ENCODE measurements around the gene POU2F3. TPM values are rescaled to one million over a fixed set of nuclear protein-coding genes. Genes with fewer than 3 reads are reported as not detected.

Gene POU2F3
- polyA plus RNA-seq, 3 donors, result 0.37 to 0.54 TPM; not detected in 1

DNA sequence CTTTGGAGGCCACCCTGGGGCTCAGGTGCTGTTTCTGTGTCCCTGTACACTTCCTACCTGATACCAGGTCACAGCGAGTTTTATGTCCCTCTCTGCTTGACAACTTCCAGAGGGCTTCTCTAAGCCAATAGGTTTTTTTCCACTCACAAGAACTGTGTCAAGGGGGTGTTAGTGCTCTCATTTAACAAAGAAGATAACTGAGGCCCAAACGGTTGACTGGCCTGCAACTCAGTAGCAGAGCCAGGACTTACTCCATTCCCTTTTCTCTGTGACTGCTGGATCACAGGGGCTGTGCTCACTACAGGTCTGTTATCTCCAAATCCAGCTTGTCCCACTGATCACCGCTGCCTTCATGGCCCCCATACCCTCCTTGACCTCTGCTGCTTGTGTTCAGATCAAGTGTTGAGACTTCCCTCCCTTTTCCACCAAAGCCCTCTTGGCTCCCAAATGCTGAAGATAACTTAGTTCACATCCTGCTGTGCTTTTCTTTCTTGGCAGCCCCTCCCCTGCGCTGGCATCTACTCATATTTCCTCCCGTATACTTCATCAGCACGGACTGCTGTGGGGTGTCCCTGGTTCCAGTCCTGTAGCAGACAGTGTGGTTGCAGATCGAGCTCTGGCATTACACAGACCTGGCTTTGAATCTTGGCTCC, 41.3 kb downstream of the POU2F3 start:
- intact Hi-C loops (cut with micrococcal nuclease), result no loop called here
- H3K4me1 ChIP-seq (ENCODE audit: control insufficient read depth in 1 of 2, insufficient read depth in 2 of 2, low read length in 2 of 2), result no peaks in the 10 kb centered on the region
- H3K79me2 ChIP-seq (ENCODE audit: insufficient read depth, low read length), result no peaks in the 10 kb centered on the region
- 85% methylated on average over 4 of the region's 7 CpGs for WGBS (ENCODE audit: insufficient coverage)
- TF ChIP-seq, protein P1, sequence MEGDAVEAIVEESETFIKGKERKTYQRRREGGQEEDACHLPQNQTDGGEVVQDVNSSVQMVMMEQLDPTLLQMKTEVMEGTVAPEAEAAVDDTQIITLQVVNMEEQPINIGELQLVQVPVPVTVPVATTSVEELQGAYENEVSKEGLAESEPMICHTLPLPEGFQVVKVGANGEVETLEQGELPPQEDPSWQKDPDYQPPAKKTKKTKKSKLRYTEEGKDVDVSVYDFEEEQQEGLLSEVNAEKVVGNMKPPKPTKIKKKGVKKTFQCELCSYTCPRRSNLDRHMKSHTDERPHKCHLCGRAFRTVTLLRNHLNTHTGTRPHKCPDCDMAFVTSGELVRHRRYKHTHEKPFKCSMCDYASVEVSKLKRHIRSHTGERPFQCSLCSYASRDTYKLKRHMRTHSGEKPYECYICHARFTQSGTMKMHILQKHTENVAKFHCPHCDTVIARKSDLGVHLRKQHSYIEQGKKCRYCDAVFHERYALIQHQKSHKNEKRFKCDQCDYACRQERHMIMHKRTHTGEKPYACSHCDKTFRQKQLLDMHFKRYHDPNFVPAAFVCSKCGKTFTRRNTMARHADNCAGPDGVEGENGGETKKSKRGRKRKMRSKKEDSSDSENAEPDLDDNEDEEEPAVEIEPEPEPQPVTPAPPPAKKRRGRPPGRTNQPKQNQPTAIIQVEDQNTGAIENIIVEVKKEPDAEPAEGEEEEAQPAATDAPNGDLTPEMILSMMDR (IDR thresholded peaks at IDR 0.05), result no peak
- H3K4me3 ChIP-seq (replicated peaks in 1 of 3; ENCODE audit: low read depth in 2 of 3, low read length in 3 of 3), result no peak overlapping the region
- DNase-seq, result no peak
- H3K36me3 ChIP-seq (replicated peaks in 1 of 2; ENCODE audit: control insufficient read depth in 1 of 2, insufficient read depth in 2 of 2, low read length in 2 of 2), result no peaks in the 10 kb centered on the region
- Mint-ChIP-seq H3K36me3 (no peaks in the 10 kb centered on the region), H3K27me3 (ENCODE audit: low read depth in 3 of 3) (peaks cover 8 to 18% (median 9%) of the 10 kb centered on the region in 3 donors), H3K9me3 (no peaks in the 10 kb centered on the region), H3K4me1 (no peaks in the 10 kb centered on the region), H3K27ac (no peak overlapping the region), H3K4me3 (no peak overlapping the region)
- no peaks in the 10 kb centered on the region for H3K9me3 ChIP-seq (replicated peaks in 1 of 2; ENCODE audit: control insufficient read depth in 1 of 2, insufficient read depth in 1 of 2, low read length in 2 of 2)
- no peak overlapping the region for H3K9ac ChIP-seq (ENCODE audit: insufficient read depth, low read length, poor library complexity, severe bottlenecking)
- H2AFZ ChIP-seq (ENCODE audit: insufficient read depth, low read depth, low read length, poor library complexity, severe bottlenecking), result no peak overlapping the region
- H3K4me2 ChIP-seq (replicated peaks; ENCODE audit: extremely low read depth, low read length, poor library complexity, severe bottlenecking), result no peak overlapping the region
- H4K20me1 ChIP-seq (ENCODE audit: insufficient read depth, low read length), result no peaks in the 10 kb centered on the region
- peaks cover 0 to 3% of the 10 kb centered on the region in 2 donors for H3K27me3 ChIP-seq (ENCODE audit: control insufficient read depth in 2 of 2, insufficient read depth in 2 of 2, low read length in 2 of 2)
- no peak overlapping the region for H3K27ac ChIP-seq (ENCODE audit: low read depth in 1 of 2, low read length in 2 of 2)

DNA sequence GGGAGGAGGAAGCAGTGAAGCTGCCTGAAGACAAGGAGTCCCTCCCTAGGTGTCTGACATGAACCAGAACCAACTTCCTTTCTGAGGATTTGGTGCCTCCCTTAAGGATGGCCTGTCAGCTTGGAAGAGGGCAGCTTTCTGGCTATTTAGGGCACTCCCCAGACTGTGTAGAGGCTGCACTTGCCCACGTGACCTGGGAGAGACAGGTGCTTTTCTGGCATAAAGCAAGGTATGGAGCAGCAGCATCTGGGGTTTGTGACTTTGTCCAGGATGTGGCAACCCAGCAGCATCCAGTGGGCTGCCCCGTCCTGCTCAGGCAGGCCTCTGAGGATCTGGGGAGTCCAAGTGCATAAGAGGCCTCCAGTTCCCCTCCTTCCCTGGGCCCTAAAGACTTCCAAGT, 43.2 kb downstream of the POU2F3 start:
- H3K9me3 Mint-ChIP-seq, result no peaks in the 10 kb centered on the region
- no peak for DNase-seq
- TF ChIP-seq, protein P1 (IDR thresholded peaks at IDR 0.05), result no peak
- Histone ChIP-seq H2AFZ (ENCODE audit: insufficient read depth, low read depth, low read length, poor library complexity, severe bottlenecking) (no peak overlapping the region), H3K27ac (ENCODE audit: low read depth in 1 of 2, low read length in 2 of 2) (no peak overlapping the region), H3K27me3 (ENCODE audit: control insufficient read depth in 2 of 2, insufficient read depth in 2 of 2, low read length in 2 of 2) (peaks cover 2 to 5% of the 10 kb centered on the region in 2 donors), H3K4me1 (ENCODE audit: control insufficient read depth in 1 of 2, insufficient read depth in 2 of 2, low read length in 2 of 2) (no peaks in the 10 kb centered on the region), H3K9ac (ENCODE audit: insufficient read depth, low read length, poor library complexity, severe bottlenecking) (no peak overlapping the region), H3K9me3 (replicated peaks in 1 of 2; ENCODE audit: control insufficient read depth in 1 of 2, insufficient read depth in 1 of 2, low read length in 2 of 2) (no peaks in the 10 kb centered on the region), H3K36me3 (replicated peaks in 1 of 2; ENCODE audit: control insufficient read depth in 1 of 2, insufficient read depth in 2 of 2, low read length in 2 of 2) (no peaks in the 10 kb centered on the region), H3K4me3 (replicated peaks in 1 of 3; ENCODE audit: low read depth in 2 of 3, low read length in 3 of 3) (no peak overlapping the region), H3K4me2 (replicated peaks; ENCODE audit: extremely low read depth, low read length, poor library complexity, severe bottlenecking) (no peak overlapping the region), H3K79me2 (ENCODE audit: insufficient read depth, low read length) (no peaks in the 10 kb centered on the region), H4K20me1 (ENCODE audit: insufficient read depth, low read length) (no peaks in the 10 kb centered on the region)
- no peaks in the 10 kb centered on the region for H3K4me1 Mint-ChIP-seq
- no peaks in the 10 kb centered on the region for H3K36me3 Mint-ChIP-seq
- peaks cover 6 to 20% (median 12%) of the 10 kb centered on the region in 3 donors for H3K27me3 Mint-ChIP-seq (ENCODE audit: low read depth in 3 of 3)
- H3K4me3 Mint-ChIP-seq, result no peak overlapping the region
- WGBS (ENCODE audit: insufficient coverage), result 69% methylated on average over 2 of the region's 2 CpGs
- no peak overlapping the region for H3K27ac Mint-ChIP-seq
- intact Hi-C loops (cut with micrococcal nuclease), result no loop called here

All from CD14-positive monocyte (primary cell).